ENCODE measurements around the gene MYO1B. TPM values are rescaled to one million over a fixed set of nuclear protein-coding genes. Genes with fewer than 3 reads are reported as not detected.

Gene MYO1B
- total and polyA plus RNA-seq, 2 of the 4 experiments (the other 2 are of a cell fraction) = 57.2 to 116 TPM

DNA sequence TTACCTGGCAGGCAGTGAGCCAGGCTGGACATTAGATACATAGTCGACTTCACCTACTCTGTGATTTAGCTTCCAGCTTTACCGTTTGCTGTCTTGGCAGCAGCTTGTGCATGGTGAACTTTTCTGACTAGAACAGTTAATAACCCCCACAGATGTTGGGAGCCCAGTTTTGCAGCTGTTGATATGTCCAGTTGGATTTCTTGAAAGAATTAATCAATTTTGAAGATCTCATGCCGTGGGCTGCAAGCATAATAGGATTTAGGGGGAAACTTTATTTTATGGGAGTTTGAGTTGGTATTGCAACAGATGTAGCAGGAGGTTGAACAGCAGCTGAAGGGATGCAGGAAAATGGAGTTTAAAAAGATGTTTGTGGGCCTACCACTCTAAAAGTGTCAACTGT is 13.8 kb downstream of the MYO1B start:
- Histone ChIP-seq H3K9me1 (ENCODE audit: insufficient read depth, low read length) (peaks cover 35% of the 10 kb centered on the region), H3K79me1 (ENCODE audit: low read depth in 1 of 2, low read length in 2 of 2) (peaks cover 24 to 67% of the 10 kb centered on the region in 2 experiments), H3K4me2 (ENCODE audit: low read depth, low read length) (no peak overlapping the region), H3K18ac (ENCODE audit: low read depth, low read length) (no peak overlapping the region), H4K5ac (ENCODE audit: low read depth, low read length) (no peak overlapping the region), H2BK20ac (ENCODE audit: low read depth, low read length) (no peak overlapping the region), H3K36me3 (ENCODE audit: control insufficient read depth, insufficient read depth, low read length) (peaks cover 2% of the 10 kb centered on the region; the same call in 1 of the 2 replicates), H4K91ac (ENCODE audit: insufficient read depth, low read depth, low read length) (no peak overlapping the region), H3K14ac (replicated peaks; ENCODE audit: low read depth, low read length) (no peak overlapping the region), H3K4me3 (ENCODE audit: insufficient read depth, low read depth, low read length) (no peak overlapping the region), H3K27me3 (ENCODE audit: control insufficient read depth, insufficient read depth, low read length) (no peaks in the 10 kb centered on the region), H4K8ac (ENCODE audit: low read depth in 2 of 2, low read length in 2 of 2) (no peak overlapping the region), H3K23ac (ENCODE audit: low read depth, low read length) (no peak overlapping the region), H4K20me1 (ENCODE audit: insufficient read depth, low read length) (peaks cover 73% of the 10 kb centered on the region), H2BK15ac (ENCODE audit: low read depth, low read length) (no peak overlapping the region), H2AFZ (replicated peaks; ENCODE audit: low read length, poor library complexity) (no peak overlapping the region), H3K56ac (ENCODE audit: extremely low read depth, insufficient read depth, low read length) (no peak overlapping the region), H2AK5ac (ENCODE audit: low read depth, low read length) (no peak overlapping the region), H3K4ac (ENCODE audit: low read depth, low read length) (no peak overlapping the region), H2AK9ac (replicated peaks; ENCODE audit: low read depth, low read length, poor library complexity) (no peak overlapping the region), H3K9me3 (ENCODE audit: control insufficient read depth, insufficient read depth, low read length) (no peaks in the 10 kb centered on the region), H2BK5ac (ENCODE audit: low read depth, low read length, poor library complexity, severe bottlenecking) (no peak overlapping the region), H2BK120ac (ENCODE audit: low read depth, low read length) (no peak overlapping the region), H3K9ac (ENCODE audit: low read depth, low read length) (no peak overlapping the region), H3K27ac (ENCODE audit: insufficient read depth, low read length) (no peak overlapping the region), H3K4me1 (ENCODE audit: control insufficient read depth, insufficient read depth, low read length) (peaks cover 29% of the 10 kb centered on the region)
- TF ChIP-seq BHLHE40 (IDR thresholded peaks at IDR 0.05; ENCODE audit: low read depth, low read length) (no peak), MAZ (IDR thresholded peaks at IDR 0.05; ENCODE audit: borderline replicate concordance, low read depth, low read length) (no peak), CHD1 (IDR thresholded peaks at IDR 0.05; ENCODE audit: low read depth, low read length) (no peak), MAFK (IDR thresholded peaks at IDR 0.05; ENCODE audit: low read depth, low read length) (no peak), RFX5 (IDR thresholded peaks at IDR 0.05; ENCODE audit: low read depth, low read length) (no peak), NFE2L2 (IDR thresholded peaks at IDR 0.05; ENCODE audit: low read depth, low read length) (no peak), SMC3 (IDR thresholded peaks at IDR 0.05; ENCODE audit: low read depth, low read length) (no peak), POLR2A (IDR thresholded peaks at IDR 0.05; ENCODE audit: low read depth, low read length) (no peak), CEBPB (IDR thresholded peaks at IDR 0.05; ENCODE audit: low read depth, low read length) (no peak)
- TF ChIP-seq, protein P1, sequence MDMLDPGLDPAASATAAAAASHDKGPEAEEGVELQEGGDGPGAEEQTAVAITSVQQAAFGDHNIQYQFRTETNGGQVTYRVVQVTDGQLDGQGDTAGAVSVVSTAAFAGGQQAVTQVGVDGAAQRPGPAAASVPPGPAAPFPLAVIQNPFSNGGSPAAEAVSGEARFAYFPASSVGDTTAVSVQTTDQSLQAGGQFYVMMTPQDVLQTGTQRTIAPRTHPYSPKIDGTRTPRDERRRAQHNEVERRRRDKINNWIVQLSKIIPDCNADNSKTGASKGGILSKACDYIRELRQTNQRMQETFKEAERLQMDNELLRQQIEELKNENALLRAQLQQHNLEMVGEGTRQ (IDR thresholded peaks at IDR 0.05; ENCODE audit: low read depth, low read length) = no peak
- TF ChIP-seq, protein P2, sequence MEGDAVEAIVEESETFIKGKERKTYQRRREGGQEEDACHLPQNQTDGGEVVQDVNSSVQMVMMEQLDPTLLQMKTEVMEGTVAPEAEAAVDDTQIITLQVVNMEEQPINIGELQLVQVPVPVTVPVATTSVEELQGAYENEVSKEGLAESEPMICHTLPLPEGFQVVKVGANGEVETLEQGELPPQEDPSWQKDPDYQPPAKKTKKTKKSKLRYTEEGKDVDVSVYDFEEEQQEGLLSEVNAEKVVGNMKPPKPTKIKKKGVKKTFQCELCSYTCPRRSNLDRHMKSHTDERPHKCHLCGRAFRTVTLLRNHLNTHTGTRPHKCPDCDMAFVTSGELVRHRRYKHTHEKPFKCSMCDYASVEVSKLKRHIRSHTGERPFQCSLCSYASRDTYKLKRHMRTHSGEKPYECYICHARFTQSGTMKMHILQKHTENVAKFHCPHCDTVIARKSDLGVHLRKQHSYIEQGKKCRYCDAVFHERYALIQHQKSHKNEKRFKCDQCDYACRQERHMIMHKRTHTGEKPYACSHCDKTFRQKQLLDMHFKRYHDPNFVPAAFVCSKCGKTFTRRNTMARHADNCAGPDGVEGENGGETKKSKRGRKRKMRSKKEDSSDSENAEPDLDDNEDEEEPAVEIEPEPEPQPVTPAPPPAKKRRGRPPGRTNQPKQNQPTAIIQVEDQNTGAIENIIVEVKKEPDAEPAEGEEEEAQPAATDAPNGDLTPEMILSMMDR (conservative IDR thresholded peaks at IDR 0.05; ENCODE audit: low read depth, low read length) = no peak
- TF ChIP-seq, protein P3, sequence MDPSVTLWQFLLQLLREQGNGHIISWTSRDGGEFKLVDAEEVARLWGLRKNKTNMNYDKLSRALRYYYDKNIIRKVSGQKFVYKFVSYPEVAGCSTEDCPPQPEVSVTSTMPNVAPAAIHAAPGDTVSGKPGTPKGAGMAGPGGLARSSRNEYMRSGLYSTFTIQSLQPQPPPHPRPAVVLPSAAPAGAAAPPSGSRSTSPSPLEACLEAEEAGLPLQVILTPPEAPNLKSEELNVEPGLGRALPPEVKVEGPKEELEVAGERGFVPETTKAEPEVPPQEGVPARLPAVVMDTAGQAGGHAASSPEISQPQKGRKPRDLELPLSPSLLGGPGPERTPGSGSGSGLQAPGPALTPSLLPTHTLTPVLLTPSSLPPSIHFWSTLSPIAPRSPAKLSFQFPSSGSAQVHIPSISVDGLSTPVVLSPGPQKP (IDR thresholded peaks at IDR 0.05; ENCODE audit: borderline replicate concordance, low read depth, low read length) = no peak
- in situ Hi-C loops (cut with MboI; ENCODE audit: low sequenced_read_pairs) = no loop called here
- ChIA-PET CTCF (no interaction called here), POLR2A (ENCODE audit: unreplicated experiment) (no interaction called here)
- WGBS, 2 experiments (ENCODE audit: extremely low coverage in 2 of 2, insufficient read length in 1 of 2) = no CpG with 5 or more reads among the region's 3 CpGs
- dilution Hi-C loops (cut with HindIII; ENCODE audit: low sequenced_read_pairs, unreplicated experiment) = no loop called here
- no TSS peak for BruUV-seq (replicated peaks)
- DNase-seq (no peak), ATAC-seq (ENCODE audit: low read depth) (no peak)
- intact Hi-C loops (cut with micrococcal nuclease) = no loop called here

Measured in IMR-90 (cell line).